ENCODE results near the gene CFDP1. TPM values are rescaled to one million over a fixed set of nuclear protein-coding genes. Genes with fewer than 3 reads are reported as not detected.

The CFDP1 gene
- total and polyA plus RNA-seq, 2 of the 13 experiments (the other 11 are each of a cell fraction or from before 2014, with no cell fraction given), result 78.6 to 153 TPM

DNA sequence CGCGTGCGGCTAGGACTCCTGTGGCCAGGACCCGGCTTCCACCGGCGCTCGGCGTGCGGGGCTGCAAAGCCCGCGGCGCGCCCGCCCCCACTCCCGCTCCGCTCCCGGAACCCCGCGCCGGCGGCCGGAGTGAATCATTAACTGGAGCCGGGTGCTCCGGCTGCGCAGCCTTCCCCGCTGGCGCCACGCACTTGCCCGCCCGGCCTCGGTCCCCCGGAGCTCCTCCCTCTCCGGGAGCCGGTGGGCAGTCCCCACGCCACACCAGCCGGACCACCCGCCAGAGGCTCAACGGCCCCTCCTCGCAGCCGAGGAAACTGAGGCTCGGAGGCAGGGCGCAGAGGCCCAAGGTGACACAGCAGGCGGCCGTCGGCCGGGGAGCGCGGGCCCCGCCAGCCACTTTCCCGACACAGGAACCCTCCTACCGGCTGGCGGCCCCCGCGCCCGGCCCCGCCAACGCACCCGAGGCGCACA is 182.5 kb downstream of the CFDP1 start (continued):
- TF ChIP-seq, protein P1, sequence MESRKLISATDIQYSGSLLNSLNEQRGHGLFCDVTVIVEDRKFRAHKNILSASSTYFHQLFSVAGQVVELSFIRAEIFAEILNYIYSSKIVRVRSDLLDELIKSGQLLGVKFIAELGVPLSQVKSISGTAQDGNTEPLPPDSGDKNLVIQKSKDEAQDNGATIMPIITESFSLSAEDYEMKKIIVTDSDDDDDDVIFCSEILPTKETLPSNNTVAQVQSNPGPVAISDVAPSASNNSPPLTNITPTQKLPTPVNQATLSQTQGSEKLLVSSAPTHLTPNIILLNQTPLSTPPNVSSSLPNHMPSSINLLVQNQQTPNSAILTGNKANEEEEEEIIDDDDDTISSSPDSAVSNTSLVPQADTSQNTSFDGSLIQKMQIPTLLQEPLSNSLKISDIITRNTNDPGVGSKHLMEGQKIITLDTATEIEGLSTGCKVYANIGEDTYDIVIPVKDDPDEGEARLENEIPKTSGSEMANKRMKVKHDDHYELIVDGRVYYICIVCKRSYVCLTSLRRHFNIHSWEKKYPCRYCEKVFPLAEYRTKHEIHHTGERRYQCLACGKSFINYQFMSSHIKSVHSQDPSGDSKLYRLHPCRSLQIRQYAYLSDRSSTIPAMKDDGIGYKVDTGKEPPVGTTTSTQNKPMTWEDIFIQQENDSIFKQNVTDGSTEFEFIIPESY (CRISPR knock-in tag; IDR thresholded peaks at IDR 0.05), result no peak; the same call in 1 of the 2 replicates
- TF ChIP-seq ZNF674 (CRISPR knock-in tag; IDR thresholded peaks at IDR 0.05; ENCODE audit: low read depth) (no peak), TEAD3 (CRISPR knock-in tag; optimal IDR thresholded peaks at IDR 0.05; ENCODE audit: borderline replicate concordance) (no peak), KDM5B (CRISPR knock-in tag; IDR thresholded peaks at IDR 0.05; ENCODE audit: borderline replicate concordance) (peak; percentile 55; the same call in 1 of the 2 replicates), ZNF3 (CRISPR knock-in tag; IDR thresholded peaks at IDR 0.05) (no peak), ZNF264 (CRISPR knock-in tag; IDR thresholded peaks at IDR 0.05) (no peak), EHMT2 (IDR thresholded peaks at IDR 0.05; ENCODE audit: borderline replicate concordance, low read depth, low read length) (no peak), ZNF335 (CRISPR knock-in tag; IDR thresholded peaks at IDR 0.05) (no peak), JUN (CRISPR knock-in tag; IDR thresholded peaks at IDR 0.05) (no peak), PHF5A (CRISPR knock-in tag; IDR thresholded peaks at IDR 0.05; ENCODE audit: low read depth, unreplicated experiment) (no peak), CHCHD3 (CRISPR knock-in tag; IDR thresholded peaks at IDR 0.05) (no peak), CREM (IDR thresholded peaks at IDR 0.05) (no peak), CREM (CRISPR knock-in tag; IDR thresholded peaks at IDR 0.05) (no peak), TSC22D2 (CRISPR knock-in tag; IDR thresholded peaks at IDR 0.05; ENCODE audit: borderline replicate concordance) (0 out of 2 replicates have a peak, but pooled peaks have one; percentile 5), MTA3 (CRISPR knock-in tag; IDR thresholded peaks at IDR 0.05) (no peak), HES4 (CRISPR knock-in tag; IDR thresholded peaks at IDR 0.05; ENCODE audit: borderline replicate concordance) (peak; percentile 43; the same call in 1 of the 2 replicates), ZNF780A (CRISPR knock-in tag; IDR thresholded peaks at IDR 0.05) (no peak), IKZF1 (IDR thresholded peaks at IDR 0.05) (no peak), SSRP1 (CRISPR knock-in tag; IDR thresholded peaks at IDR 0.05) (no peak; the same call in 1 of the 2 replicates), TRIM24 (CRISPR knock-in tag; IDR thresholded peaks at IDR 0.05) (no peak), SIX1 (CRISPR knock-in tag; IDR thresholded peaks at IDR 0.05; ENCODE audit: borderline replicate concordance) (no peak)
- TF ChIP-seq, protein P2, sequence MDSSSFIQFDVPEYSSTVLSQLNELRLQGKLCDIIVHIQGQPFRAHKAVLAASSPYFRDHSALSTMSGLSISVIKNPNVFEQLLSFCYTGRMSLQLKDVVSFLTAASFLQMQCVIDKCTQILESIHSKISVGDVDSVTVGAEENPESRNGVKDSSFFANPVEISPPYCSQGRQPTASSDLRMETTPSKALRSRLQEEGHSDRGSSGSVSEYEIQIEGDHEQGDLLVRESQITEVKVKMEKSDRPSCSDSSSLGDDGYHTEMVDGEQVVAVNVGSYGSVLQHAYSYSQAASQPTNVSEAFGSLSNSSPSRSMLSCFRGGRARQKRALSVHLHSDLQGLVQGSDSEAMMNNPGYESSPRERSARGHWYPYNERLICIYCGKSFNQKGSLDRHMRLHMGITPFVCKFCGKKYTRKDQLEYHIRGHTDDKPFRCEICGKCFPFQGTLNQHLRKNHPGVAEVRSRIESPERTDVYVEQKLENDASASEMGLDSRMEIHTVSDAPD (CRISPR knock-in tag; IDR thresholded peaks at IDR 0.05), result 0 out of 2 replicates have a peak, but pooled peaks have one; percentile 26
- TF ChIP-seq, protein P3, sequence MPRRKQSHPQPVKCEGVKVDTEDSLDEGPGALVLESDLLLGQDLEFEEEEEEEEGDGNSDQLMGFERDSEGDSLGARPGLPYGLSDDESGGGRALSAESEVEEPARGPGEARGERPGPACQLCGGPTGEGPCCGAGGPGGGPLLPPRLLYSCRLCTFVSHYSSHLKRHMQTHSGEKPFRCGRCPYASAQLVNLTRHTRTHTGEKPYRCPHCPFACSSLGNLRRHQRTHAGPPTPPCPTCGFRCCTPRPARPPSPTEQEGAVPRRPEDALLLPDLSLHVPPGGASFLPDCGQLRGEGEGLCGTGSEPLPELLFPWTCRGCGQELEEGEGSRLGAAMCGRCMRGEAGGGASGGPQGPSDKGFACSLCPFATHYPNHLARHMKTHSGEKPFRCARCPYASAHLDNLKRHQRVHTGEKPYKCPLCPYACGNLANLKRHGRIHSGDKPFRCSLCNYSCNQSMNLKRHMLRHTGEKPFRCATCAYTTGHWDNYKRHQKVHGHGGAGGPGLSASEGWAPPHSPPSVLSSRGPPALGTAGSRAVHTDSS (CRISPR knock-in tag; conservative IDR thresholded peaks at IDR 0.05), result no peak
- TF ChIP-seq, protein P4, sequence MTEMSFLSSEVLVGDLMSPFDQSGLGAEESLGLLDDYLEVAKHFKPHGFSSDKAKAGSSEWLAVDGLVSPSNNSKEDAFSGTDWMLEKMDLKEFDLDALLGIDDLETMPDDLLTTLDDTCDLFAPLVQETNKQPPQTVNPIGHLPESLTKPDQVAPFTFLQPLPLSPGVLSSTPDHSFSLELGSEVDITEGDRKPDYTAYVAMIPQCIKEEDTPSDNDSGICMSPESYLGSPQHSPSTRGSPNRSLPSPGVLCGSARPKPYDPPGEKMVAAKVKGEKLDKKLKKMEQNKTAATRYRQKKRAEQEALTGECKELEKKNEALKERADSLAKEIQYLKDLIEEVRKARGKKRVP (CRISPR knock-in tag; IDR thresholded peaks at IDR 0.05), result no peak

All from HepG2 (cell line).